Measurements from ENCODE around the gene OCIAD2.
"Not testable (repeated sequence)": the region's sequence is repeated elsewhere in the genome, so short reads cannot be mapped to it uniquely, and the experiment has no call there.

OCIAD2 gene

DNA sequence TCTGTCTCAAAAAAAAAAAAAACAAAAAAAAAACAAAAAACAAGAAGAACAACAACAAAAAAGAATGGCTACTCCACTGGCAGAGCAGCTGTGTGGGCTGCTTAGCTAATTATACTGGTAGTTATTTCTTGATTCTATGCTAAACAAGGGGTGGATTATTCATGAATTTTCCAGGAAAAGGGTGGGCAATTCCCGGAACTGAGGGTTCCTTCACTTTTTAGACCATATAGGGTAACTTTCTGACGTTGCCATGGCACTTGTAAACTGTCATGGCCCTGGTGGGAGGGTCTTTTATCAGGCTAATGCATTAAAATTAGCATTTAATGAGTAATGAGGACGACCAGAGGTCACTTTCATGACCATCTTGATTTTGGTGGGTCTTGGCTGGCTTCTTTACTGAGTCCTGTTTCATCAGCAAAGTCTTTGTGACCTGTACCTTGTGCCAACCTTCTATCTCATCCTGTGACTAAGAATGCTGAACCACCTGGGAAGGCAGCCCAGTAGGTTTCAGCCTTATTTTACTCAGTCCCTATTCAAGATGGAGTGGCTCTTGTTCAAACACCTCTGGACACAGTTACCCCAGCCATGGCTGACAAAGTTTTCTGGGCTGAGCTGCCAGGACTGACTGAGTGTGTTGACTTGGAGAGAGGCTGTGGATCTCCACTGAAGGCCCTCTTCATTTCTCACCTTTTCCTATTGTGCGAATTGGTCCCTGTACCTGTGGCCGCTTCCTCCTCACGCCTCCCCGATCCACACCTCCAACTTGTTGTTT lies 1.3 kb upstream of the OCIAD2 start:
- DNase-seq (ENCODE audit: low read depth in 2 of 2): no peak

DNA sequence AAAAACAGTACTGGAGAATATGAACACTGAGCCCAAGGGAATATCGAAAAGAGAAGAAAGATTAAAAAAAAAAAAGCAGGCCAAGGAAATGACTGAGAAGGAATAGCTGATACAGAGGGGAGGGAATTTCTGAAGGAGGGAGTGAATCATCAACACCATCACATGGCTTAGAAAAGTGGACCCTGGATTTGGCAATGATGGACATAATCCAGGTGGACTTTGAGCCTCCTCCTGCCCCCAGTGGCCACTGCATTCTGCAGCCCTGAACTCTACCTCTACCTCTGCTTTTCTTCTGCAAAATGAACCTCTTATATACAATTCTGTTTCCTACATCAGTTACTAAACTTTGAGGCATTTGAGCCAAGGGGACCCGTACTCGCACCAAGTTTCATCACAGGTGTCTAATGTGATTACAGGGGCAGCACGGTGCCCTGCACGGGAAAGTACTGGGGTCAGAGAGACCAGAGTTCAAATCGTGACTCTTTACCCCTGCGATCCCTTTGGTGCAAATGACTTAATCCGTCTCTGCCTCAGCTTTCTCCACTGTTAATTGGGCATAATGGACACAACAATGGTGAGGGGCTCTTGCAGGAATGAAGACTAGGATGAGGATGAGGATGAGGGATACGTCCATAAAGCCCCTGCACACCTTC lies 1.1 kb downstream of the OCIAD2 start:
- DNase-seq (ENCODE audit: low read depth in 2 of 2): no peak

DNA sequence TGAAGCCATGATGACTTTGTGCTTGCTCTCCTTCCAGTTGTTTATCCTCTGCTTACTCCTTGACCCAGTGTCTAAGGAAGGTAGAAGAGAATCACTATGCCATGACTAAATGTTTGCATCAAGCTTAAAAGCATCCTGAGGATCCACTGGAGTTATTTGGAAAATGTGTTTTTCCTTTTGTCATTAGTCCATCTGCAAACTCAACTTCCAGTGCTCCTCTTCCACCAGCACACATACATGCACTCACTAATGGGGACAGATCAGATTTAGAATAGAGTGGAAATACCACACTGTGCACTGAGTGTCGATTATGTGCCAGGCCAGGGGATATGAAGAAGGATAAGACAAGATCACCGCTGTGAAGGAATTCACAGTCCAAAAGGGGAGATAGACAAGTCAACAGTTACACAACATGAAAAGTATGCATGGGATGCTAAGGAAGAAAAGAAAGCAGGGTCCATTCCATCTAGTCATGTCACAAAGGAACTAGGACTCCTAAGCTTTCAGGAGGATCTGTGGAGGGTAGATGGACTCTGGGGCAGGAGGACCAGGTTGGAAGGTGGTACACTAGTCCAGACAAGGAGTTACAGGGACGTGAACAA lies 1.9 kb downstream of the OCIAD2 start:
- DNase-seq (ENCODE audit: low read depth in 2 of 2): no peak

DNA sequence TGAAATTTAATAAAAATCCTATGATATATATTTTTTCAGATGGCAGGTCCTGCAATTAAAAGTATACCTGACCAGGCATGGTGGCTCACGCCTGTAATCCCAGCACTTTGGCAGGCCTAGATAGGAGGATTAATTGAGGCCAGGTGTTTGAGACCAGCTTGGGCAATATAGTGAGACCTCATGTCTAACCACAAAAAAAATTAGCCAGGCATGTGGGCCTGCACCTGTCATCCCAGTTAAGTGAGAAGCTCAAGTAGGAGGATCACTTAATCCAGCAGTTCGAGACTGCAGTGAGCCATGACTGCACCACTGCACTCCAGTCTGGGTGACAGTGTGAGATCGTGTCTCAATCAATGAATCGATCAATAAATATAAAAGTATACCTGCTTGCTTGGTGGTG lies 2.5 kb downstream of the OCIAD2 start:
- no peak for DNase-seq (ENCODE audit: low read depth in 2 of 2)

DNA sequence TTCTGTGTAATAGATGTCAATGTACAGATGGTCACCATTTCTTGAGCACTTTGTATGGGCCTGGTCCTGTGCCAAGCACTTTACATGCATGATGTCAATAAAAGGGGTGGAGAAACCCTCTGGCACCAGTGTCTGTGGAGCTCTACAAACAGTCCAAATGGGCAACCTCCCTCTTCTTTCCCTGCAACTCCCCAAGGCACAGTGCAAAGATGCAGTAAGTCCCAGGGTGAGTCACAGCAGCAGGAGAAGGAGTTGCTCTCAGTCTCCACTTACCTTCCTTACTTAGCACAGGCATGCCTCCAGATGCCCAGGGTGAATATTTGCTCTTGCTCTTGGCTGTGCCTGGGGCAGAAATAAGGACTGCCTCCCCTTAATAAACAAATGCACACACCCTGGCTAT lies 4.3 kb downstream of the OCIAD2 start:
- no peak for DNase-seq (ENCODE audit: low read depth in 2 of 2)

DNA sequence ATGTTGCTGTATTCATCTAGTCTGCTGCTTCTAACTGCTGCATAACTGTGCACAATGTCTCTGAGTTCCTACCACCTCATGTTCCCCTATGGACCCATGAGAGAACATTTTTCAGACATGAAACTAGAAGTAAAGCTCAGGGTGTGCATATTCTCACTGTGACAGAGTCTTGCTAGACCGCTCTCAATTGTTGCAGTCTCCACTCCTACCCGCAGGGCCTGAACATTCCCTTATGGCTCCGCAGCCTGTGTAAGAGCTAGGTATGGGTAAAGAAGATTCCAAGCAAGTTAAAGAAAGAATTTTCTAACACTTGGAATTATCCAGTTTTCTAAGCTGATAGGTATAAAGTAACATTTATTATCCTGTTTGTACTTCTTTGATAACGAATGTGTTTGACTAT lies 5.4 kb downstream of the OCIAD2 start:
- DNase-seq (ENCODE audit: low read depth in 2 of 2): no peak

DNA sequence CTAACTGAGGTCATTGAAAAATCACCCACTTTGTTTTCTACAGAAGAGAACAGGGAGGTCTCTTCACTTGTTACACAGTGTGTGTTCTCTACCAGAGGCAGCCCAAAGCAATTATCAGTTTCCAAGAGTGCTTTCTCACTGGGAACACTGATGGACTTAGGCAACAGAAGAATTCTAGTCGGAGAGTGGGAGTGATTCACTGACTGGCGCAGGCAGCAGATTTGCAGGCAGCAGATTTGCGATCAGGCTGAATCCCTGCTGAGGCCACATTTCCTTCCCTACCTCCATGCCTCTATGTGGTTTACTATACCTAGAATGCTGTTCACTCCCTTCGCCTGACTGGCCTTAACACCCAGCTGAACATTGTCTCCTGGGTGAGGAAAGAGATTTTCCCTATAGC lies 6.6 kb downstream of the OCIAD2 start:
- DNase-seq (ENCODE audit: low read depth in 2 of 2): no peak

DNA sequence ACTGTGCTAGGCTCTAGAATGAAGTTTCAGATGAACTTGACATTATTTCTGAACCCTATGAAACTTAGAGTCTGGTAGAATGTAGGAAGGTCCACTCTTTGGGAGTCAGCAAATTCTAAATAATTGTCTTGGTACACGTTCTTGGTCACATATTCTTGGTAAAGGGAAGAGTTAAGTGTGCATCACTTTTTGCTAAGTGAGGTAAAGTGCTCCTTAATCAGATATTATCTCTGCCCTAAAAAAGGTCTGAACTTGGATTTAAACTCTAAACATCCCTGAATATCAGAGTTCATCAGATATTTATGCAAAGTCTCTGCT lies 7.2 kb downstream of the OCIAD2 start:
- no peak for DNase-seq (ENCODE audit: low read depth in 2 of 2)

DNA sequence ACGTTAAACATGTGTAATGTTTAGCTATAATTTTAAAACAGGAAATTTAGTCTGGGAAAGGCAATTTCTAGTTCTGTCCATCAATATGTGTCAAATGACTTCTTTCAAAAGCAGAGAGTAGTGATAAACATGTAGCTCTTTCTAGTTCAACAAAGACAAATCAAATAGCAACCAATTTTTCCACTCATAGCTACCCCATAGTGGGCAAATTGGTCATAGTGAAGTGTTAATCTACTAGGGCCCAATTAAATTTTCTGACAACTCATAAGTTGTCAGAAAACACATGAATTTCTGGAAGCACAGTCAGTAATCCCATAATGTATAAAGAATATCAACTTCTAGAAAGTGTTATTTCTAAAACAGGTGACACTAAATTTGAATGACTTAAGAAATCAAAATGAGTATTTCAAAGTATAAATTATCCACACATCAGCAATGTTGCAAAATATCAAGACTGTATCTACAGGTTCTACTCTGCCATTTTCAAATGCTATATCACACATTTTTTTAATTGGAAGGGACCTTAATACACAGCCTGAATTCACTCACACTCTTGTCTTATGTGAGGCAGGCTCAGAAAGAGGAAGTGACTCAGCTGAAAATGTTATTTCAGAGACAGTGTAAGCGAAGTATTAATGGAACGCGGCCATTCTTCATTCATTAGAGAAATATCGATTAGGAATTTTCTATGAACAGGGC lies 7.7 kb downstream of the OCIAD2 start:
- no peak for DNase-seq (ENCODE audit: low read depth in 2 of 2)

DNA sequence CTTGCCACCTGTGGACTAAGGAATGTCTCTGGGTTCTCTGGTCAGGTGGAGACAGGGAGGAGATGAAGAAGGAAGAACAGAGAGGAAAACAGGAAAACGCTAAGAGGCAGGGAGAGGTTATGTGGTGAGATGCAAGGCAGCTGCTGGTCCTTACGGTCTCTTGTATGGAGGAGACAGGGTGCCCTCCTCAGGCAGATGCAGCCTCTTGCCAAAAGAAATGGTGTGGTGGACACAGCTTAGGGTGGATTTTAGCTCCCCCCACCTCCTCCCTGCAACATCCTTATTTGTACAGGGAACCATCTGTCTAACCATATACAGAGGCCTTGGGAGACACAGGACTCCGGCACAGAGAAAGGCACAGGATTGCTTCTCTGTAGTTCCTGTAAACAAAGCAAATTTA lies 9.7 kb downstream of the OCIAD2 start:
- no peak for DNase-seq (ENCODE audit: low read depth in 2 of 2)

DNA sequence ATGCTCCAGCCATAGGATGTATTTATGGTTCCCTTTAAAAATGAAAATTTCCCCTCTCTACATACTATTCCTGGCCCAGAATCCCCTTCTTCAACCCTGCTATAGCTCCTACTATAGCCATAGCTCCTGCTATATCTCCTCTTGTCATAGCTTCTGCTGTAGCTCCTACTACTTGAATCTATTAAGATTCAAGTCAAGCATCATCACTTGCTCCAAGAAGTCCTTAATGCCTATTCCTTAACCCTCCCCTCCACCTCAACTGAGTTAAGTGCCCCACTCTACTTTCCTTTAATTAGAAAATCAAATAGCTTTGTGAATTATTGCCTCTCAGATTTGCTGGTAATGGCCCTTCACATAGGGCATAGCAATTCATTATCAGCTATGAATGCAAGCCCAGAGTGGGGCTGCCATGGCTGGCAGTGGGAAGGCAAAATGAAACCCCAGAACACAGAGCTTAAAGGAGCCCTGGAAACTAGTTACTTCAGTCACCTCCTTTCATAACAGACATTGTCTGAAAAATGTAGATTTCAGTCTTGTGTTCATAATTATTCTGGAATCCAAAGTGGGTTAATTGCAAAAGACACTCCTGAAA lies 15.4 kb downstream of the OCIAD2 start:
- DNase-seq (ENCODE audit: low read depth in 2 of 2): no peak

DNA sequence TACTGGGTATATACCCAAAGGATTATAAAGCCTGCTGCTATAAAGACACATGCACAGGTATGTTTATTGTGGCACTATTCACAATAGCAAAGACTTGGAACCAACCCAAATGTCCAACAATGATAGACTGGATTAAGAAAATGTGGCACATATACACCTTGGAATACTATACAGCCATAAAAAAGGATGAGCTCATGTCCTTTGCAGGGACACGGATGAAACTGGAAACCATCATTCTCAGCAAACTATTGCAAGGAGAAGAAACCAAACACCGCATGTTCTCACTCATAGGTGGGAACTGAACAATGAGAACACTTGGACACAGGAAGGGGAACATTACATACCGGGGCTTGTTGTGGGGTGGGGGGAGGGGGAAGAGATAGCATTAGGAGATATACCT lies 16.8 kb downstream of the OCIAD2 start:
- DNase-seq (ENCODE audit: low read depth in 2 of 2): not testable (repeated sequence)

DNA sequence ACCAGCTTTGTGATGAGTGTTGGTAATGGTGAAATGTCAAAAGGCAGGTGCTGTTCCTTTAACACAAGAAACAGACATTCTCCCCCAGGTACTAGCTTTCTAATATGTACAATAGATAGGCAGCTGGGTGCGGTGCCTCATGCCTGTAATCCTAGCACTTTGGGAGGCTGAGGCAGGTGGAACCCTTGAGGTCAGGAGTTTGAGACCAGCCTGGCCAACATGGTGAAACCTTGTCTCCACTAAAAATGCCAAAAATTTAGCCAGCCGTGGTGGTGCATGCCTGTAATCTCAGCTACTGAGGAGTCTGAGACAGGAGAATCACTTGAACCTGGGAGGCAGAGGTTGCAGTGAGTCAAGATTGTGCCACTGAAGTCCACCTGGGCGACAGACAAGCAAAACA lies 24.9 kb downstream of the OCIAD2 start:
- not testable (repeated sequence) for DNase-seq (ENCODE audit: low read depth in 2 of 2)

DNA sequence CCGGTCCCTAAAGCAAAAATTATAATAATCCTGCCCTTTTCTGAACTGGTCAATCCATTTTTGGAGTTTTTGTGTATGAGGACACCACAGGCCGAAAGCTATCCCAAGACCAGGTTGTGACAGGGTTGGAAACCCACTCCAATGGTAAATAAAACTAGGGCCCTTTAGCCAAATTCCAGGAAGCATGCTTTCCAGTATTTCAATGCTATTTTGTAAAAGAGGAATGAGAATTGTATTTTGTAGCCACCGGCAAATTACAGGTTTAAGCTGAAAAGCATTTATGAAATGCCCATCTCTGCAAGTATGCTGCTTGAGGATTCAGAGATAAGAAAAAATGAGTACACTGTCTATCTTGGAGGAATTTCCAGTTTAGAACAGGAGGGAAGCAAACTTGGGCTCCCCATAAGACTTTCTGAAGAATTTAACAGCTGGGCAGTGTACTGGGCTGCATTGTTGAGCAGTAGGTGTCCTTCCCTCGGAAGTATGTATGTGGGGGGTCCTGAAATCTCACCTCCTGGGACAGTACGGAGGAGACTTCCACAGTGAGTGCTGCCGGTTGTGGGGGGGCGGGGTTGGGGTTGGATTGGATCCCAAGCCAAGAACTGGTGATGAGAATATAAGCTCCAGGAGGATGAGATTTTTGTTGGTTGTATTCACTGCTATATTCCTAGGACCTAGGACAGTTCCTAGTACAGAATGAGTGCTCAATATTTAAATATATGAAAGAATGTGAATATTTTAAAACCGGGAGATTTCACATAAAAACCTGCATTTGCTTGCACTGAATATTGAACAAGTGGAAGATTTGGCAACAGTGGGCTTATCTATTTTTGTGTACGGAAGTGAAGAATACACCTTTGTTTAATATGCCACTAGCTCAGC lies 26.8 kb downstream of the OCIAD2 start:
- DNase-seq (ENCODE audit: low read depth in 2 of 2): no peak

DNA sequence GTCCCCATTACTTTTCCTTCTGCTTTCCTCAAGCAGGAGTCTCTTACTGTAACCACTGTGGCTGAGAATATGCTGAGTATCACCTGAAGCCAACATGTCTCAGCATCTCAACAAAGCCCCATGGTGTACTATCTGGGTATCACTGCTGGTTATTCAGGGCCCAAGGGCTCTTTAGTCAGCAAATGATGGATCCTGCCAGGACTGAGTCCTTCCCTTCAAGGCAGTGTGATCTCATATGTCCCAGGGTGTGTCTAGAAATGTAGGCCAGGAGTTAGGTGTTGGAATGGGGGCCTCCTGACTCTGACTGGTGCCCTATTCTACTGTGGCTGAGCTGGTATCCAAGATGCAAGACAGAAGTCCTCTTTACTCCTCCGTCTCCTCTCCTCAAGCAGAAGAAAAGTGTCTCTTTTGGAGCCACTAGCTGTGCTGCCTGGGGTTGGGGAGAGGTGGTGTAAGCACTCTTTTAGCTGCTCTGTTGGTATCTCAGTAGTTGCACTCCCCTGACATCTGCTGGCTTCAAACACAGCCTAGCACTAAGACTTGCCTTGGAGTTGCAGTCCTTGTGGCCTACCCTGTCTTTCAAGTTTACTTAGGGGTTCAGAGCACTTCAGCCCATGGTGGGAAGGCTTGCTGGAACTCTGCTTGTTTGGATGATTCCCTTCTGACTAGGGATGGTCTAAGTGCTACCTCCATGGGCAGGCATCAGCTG lies 28.6 kb downstream of the OCIAD2 start:
- no peak for DNase-seq (ENCODE audit: low read depth in 2 of 2)

DNA sequence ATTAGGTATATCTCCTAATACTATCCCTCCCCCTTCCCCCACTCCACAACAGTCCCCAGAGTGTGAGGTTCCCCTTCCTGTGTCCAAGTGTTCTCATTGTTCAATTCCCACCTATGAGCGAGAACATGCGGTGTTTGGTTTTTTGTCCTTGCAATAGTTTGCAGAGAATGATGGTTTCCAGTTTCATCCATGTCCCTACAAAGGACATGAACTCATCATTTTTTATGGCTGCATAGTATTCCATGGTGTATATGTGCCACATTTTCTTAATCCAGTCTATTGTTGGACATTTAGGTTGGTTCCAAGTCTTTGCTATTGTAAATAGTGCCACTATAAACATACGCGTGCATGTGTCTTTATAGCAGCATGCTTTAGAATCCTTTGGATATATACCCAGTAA lies 41.9 kb downstream of the OCIAD2 start:
- DNase-seq (ENCODE audit: low read depth in 2 of 2): not testable (repeated sequence)

DNA sequence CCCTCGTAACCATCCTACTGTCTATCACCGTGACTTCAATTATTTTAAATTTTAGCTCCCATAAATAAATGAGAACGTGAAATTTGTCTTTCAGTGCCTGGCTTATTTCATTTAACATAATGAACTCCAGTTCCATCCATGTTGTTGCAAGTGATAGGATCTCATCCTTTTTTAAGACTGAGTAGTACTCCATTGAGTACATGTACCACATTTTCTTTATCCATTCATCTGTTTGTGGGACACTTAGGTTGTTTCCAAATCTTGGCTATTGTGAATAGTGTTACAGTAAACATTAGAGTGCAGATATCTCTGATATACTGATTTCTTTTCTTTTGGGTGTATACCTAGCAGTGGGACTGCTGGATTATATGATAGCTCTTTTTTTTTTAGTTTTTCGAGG lies 42.8 kb downstream of the OCIAD2 start:
- no peak for DNase-seq (ENCODE audit: low read depth in 2 of 2)

DNA sequence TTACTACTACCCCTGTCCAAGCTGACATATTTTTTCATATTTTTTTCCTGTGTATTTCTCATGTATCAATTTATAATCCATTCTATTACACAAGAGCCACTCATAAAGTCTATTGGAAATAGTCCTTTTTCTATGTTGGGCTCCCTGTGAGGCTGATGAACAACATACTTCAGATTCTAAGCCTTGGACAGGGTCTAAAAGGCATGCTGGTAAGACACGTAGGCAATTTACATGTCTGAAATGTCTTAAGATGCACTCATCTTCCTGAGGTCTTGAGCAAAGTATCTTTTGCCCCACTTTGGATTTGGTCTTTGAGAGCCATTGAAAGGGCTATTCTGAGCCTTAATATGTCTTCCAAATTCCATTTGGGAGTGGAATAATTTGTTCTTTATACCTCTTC lies 43.9 kb downstream of the OCIAD2 start:
- no peak for DNase-seq (ENCODE audit: low read depth in 2 of 2)

DNA sequence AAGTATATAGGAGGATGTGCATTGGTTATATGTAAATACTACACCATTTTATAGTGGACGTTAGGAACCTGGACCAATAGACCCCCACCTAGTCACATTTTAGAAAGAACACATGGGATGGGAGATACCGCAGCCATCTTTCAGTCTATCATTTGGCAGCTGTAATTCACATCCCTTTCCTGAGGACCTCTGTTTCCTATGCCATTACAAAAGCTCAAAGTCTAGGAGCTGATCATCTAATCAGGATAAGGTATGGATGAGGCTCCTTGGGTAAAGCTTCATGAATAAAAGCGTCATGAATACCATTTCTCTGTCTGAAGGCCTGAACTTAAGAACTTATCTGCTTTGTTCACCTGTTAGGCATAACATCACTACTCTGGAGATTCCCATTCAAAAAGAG lies 44.5 kb downstream of the OCIAD2 start:
- DNase-seq (ENCODE audit: low read depth in 2 of 2): no peak

DNA sequence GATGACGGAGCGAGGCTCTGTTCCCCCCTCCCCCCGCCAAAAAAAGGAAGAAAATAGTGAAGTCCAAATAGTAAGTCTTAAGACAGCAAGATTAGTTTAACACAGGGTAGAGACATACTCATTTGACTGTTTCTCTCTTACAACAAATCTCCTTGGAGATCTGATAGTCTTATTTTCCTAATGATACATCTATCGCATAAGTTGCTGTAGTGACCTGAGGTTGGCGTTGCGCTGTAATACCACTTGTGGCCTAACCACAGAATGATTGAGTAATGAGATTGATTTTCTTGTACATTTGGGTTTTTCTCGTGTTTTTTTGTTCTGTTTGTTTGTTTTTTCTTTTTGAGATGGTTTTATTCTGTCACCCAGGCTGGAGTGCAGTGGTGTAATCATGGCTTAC lies 48.4 kb downstream of the OCIAD2 start:
- no peak for DNase-seq (ENCODE audit: low read depth in 2 of 2)

DNA sequence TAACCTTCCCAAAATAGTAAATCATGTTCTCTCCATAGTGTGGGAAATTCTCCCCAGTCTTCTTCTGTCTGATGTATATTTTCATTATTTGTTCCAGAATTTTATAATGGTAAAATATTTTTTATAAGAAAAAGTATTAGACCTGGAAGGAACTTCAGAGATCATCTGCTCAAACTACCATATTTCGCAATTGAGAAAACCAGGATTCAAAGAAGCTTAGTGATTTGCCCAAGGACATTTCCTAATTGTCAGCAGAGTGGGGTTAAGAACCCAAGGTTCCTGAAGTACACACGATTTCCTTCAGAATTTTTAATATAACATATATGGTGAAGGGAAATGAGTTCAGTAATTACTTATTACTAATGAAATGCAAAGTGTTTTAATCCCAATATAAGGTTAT lies 51.6 kb downstream of the OCIAD2 start:
- DNase-seq (ENCODE audit: low read depth in 2 of 2): no peak

All from stimulated activated CD4-positive, alpha-beta T cell treated with anti-CD3 and anti-CD28 coated beads, Interleukin-12 subunit alpha, Interleukin-12 subunit beta, amount 100 ng/mL, for 24 hours (primary cell).